Activated CD4-positive, alpha-beta T cell treated with anti-CD3 and anti-CD28 coated beads, Interleukin-2, amount 50 U/mL, for 48 hours (primary cell): ENCODE results near the gene COPS2.
A peak's percentile ranks its signal among the peaks of the same experiment; 100 is the strongest.

Source experiments
- DNase-seq, 2 experiments: peaks; one replicate each; pipeline ENCODE4 v3.0.0-alpha.2; 2020

COPS2 gene

DNA sequence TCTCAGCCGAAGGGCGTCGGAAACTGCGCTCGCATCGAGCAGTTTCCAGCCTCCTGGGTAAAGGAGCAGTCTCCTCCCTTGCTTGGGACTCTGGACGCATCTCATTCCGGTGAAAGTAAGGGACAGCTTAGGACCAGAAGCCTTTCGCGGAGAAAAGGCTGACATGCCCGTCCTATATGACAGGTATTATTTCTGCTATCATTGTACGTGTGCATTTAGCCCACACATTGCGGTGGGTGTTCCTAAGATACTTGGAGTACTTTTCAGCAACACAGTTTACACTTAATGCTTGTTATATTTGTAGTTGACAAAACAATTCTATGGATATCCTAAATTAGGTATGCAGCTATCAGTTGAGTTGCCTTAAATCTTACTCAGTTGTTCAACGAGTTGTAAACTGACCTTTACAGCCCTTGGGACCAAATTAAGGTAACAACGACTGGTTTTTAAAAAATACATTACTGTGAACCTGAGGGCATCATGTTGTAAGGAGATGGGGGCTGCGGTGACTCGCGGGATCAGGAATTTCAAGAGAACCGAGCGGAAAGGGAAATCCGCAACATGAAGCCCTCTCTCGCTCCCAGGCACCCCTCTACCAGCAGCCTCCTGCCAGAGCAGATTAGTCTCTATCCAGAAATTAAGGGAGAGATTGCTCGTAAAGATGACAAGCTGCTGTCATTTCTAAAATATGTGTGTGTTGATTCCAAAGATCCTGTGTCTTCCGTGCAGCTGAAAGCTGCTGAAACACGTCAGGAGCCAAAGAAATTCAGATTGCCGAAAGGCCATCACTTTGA lies 632 bp upstream of the COPS2 start:
- DNase-seq: peak in 1 of 2 experiments; percentile 8

DNA sequence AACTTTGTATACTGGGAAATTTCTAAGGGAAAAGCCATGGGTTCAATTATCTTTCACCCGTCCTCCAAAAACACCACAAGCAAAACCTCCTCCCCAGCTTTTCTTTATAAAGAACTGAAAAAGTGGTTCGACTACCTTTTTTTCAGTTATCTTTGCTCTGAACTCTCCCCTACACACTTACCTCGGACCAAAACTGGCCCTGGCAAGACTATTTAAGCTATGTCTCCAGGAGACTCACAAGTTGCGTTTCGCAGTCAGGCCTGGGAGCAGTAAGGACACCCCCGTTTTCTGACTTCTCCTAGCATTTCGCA lies 645 bp downstream of the COPS2 start:
- DNase-seq: no peak

DNA sequence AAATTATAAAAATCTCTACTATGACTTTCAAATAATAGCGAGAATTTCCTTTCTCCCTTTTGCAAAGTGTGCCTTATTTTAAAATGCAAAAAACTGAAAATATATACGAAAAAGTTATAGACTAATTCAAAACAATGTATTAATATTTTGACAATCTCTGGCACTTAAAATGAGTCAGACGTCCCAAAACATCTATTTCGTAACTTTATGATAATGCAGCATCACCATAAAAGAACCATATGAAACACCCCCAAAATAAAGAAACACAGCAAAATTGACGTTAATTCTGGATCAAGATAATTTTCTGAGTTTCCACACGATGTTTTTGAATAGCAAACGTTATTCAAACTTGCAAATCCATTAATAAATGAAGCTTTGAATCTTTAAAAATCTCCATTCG lies 1.0 kb downstream of the COPS2 start:
- no peak for DNase-seq

DNA sequence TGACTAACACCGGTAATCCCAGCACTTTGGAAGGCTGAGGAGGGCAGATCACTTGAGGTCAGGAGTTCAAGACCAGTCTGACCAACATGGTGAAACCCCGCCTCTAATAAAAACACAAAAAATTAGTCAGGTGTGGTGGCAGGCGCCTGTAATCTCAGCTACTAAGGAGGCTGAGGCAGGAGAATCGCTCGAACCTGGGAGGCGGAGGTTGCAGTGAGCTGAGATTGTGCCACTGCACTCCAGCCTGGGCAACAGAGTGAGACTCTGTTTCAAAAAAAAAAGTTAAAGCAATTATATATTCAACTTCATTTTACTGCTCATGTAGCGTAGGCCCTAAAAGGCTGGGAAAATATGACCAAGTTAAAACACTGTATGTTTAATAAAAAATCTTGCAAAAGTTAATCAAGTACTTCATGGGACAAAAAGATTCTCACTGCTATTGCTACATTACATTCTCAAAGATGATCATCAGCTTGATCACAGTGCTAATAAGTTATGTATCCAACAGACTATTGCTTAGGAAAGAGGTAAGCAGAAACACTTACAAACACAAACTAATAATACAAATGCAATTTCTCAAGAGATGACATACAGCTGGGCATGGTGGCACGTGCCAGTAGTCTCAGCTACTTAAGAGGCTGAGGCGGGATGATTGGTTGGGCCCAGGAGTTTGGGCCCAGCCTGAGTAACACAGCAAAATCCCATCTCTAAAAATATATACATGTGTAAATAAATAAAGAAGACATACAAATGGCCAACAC lies 2.7 kb downstream of the COPS2 start:
- DNase-seq: no peak

DNA sequence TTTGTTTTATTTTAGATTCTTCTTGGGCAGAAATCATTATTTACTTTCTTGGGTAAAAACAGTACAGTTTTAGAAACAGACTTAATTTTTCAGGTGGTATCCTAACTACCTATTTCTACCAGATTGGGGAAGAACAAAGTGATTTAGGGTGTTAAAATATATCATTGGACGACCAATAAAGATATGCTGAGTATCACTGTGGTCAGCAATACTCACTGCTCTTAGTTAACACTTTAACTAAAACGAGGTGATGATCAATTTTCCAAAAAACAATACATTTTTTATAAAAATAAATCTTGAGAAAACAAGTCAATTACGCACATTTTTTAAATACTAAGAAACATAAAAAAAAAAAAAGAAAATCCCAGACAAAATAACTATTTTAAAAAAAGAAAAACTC lies 3.6 kb downstream of the COPS2 start:
- no peak for DNase-seq

DNA sequence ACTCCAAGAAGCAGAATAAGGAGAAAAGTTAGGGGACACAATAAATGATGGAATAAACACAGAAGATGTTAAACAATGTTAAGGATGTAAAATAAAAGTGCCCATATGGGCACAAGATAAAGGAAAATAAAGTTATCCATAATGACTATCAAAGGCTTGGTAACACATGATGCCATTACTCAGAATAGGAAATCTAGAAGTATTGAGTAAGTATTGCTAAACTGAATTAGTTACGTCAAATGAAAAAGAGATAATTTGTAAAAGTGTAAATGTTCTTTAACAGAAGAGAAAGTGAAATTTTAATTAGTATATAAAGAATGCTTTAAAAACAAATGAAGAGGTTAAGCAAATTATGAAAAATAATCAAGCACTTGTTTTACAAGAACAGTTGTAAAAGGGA lies 6.7 kb downstream of the COPS2 start:
- no peak for DNase-seq

DNA sequence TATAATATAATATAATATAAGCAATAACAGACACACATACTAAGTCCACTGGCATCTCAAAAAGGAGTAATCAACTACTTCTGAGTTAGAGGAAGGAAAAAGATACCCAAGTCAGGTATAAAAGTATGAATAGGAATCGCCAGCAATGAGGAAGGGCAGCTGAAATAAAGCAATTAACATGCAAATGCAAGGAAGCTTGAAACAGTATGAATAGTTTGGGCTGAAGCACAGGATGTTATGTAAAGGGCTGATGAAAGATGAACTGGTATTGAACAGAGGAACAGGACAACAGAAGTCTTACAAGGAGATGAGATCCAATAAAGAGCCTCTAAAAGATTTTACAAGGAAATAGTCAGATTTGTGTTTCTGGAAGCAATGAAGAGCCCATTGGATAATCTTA lies 7.1 kb downstream of the COPS2 start:
- DNase-seq: no peak

DNA sequence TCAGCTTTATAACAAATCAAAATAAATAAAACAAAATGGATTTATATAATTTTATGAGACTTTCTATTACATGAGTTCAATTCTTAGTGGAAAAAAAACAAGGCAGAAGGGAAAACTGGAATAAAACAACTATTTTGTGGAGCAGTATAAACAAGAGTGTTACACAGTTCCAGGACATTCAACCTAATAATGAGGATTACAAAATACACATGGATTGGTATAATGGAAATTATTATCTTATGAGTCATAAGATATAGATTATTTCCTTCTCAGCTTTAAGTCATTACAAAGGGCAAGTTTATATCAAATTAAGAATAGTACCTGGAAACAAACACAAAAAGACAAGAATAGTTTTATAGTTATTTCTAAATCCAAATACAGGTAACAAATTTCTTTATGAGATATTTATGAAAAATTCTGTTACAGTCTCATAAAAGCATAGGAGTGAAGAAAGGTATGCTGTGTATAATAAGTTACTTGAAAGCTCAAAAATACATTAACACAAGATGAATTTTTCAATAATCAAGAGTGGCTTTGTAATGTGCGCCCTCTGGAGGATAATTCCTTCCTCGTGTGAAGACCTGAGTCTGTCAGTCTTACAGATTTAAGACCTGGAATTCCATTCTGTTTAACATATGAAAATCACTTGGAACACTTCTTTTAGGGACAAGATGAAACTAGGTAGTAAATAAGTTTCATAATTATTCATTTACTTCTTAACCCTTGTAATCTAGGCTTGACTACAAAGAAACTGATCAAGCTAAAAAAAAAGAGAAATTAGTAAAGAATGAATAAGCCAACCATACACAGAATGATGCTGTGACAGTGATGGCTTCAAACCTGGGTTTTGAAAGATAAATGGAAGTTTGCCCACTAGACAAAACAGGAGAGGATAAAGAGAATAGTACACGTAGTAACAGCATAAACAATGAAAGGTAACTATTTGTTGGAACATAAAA lies 9.5 kb downstream of the COPS2 start:
- DNase-seq: peak in 1 of 2 experiments; percentile 21

DNA sequence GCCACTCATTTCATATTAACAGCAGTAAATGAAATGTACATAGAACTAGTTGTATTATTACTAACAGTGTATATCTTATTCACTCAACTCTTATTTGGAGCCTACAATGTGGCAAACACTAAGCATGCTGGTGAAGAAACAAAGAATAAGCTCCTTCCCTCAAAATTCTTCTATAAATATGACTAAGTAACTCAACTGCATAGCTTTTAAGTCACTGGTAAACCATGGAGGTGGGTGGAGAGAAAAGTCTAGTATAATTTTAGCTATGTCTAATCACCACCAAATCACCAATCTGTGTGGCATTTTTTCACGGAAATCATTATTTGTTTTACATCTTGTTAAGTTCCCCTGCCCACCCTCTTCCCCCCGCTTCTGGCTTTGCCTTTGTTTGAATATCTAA lies 17.5 kb downstream of the COPS2 start:
- no peak for DNase-seq

DNA sequence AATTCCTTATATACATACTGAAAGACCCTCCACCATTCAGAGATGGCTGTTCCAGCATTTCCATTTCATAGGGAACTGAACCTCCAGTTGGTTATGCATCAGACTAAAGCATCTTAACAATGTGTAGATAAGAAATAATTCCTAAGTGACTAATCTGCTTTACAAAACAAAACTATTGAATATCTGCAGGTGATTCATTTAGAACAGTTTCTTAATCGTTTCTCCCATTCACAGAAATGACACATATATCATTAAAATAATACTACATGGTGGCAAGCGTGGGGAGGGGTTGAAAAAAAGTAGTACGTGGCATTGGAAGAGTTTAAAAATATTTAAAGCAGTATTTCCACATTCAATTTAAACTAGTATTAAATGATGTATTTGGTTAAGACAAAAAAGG lies 19.5 kb downstream of the COPS2 start:
- no peak for DNase-seq

DNA sequence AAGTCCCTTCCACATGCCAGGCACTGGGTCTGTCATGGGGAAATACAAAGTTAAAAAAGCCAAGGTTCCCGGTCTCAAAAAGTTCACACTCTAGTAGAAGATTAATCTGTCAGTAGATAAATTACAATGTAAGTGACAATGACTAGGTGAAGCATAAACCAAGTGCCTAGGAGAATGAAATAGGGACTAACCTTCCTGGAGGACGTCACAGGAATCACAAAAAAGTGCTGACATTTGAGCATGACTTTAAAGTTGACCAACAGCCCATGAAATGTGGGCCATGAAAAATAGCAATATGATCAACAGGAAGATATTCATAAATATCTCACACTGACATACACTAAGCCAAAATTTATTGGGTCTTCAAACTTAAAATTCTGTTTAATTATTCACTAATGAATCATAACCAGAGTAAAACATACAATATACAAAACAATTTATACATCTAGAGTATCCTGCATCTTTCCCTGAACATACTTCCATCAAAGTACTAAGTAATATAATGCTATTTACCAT lies 20.0 kb downstream of the COPS2 start:
- DNase-seq: no peak

DNA sequence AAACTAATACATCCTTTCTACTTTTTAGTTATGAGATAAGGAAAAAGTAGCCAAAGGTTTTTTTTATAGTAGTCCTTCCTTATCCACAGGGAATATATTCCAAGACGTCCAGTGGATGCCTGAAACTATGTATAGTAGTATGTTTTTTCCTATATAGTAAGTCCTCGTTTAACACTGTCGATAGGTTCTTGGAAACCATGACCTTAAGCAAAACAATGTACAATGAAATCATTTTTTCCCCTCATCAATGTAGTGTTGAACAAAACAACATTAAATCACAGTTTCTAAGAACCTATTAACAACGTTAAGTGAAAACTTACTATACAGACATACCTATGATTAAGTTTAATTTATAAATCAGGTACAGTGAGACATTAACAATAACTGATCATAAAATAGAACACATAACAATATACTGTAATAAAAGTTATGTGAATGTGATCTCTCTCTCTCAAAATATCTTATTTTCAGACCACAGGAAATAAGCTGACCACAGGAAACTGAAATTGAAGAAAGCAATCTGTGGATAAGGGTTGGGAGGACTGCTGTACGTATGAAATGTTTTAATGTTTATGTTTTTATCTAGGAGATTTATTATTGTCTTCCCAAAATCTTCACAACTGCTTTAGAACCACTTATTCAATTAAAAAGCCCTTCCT lies 20.6 kb downstream of the COPS2 start:
- no peak for DNase-seq

DNA sequence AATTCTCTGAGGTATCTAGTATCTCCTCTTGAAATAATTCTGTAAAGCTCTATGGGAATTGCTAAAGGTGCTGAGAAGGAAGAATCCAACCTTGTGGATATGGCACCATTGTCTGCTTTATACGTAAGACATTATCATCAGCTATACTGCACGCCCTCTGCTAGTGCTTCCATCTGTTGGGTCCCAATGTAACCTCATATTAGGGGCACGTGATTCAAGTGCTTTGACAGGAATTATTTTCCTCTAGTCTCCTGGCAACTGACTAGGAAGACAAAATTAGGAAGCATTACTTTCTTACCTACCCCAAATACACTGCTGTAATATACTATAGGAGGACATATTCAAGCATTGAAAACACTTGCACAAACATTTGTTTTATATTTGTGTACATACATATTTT lies 24.0 kb downstream of the COPS2 start:
- DNase-seq: no peak

DNA sequence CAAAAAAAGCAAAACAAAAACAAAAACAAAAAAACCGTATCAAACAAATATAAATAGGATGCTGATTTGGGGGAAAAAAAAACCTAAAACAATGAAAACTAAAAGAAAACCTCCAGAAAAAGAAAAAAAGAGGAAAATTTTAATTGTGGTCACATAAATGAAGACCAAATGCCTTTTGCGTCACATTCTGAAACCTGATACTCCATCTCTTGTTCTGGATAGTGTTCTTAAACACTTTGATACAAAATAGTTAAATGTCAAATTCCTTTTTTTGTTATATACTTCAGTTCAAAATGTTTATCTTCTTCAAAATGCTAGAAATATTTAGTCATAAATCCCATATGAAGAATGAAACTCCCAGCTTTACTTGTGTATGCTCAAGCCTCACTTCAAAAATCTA lies 31.0 kb downstream of the COPS2 start:
- no peak for DNase-seq

DNA sequence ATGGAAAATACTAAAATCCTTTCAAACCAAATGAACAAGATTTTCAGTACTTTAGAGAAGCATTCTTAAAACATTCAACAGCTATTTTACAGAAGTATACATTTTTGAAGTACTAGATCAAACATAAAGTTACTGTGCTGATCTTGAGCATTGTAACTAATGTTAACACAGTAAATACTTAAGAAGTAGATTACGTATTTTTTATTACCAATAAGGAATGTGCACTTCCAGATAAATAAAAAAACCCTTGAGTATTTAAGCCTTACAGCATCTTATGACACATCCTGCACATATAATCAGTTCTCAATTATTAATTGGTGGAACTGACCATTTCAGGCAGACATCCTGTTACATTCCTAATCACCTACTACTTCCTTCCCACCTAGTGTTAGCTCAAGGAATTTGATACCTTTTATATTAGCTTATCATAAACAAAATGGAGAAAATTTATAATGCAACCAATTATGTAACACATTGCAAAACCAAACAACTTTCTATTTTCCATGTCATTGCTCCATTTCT lies 32.8 kb downstream of the COPS2 start:
- DNase-seq: no peak

DNA sequence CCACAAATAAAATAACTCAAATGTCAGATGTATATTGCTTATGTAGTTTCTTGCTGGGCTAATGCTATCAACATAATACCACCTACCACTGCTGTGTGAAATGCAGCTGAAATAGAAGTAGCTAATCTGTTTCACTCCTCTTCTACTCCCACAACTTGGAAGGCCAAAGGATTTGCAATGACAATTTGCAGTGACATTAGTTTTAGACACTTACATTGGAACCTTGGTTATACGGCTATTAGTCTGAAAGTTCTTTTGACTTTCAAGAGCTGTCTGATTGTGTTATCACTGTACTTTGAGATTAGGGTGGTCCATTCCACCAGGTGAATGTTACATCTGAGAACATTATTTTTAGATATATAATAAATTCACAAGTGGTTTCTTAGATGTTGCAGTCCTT lies 33.5 kb downstream of the COPS2 start:
- DNase-seq: no peak

DNA sequence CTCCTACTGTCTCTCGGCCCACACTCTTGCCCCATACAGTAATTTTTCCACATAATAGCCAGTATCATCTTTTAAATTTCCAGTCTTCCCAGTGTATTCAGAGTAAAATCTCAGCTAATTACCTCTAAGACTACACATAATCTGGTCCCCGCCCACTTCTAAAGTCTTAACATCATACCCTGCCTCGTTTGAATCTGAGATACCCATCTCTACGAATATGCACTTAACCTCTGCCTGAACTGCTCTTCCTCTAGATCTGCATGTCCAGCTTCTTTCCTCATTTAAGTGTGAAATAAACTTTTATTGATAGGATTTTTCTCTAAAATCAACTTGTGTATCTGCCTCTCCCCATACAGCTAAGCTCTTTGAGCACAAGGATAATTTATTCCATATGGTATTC lies 34.6 kb downstream of the COPS2 start:
- DNase-seq: no peak

DNA sequence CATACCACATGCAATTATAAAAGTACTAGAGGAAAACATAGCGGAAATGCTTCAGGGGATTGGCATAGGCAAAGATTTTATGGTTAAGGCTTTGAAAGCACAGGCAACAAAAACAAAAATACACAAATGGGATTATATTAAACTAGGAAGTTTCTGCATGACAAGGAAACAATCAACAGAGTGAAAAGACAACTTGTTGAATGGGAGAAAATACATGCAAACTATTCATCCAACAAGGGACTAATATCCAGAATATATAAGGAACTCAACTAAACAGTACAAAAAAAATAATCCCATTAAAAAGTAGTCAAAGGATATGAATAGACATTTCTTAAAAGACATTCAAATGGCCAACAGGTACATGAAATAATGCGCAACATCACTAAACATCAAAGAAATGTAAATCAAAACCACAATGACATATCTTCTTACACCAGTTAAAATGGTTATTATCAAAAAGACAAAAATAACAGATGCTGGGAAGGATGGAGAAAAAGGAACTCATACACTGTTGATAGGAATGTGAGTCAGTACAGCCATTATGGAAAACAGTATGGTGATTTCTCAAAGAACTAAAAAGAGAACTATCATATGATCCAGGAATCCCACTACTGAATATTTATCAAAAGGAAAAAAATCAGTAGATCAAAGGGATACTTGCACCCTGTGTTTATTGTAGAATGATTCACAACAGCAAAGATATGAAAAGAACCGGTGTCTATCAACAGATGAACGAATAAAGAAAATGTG lies 39.1 kb downstream of the COPS2 start:
- no peak for DNase-seq

DNA sequence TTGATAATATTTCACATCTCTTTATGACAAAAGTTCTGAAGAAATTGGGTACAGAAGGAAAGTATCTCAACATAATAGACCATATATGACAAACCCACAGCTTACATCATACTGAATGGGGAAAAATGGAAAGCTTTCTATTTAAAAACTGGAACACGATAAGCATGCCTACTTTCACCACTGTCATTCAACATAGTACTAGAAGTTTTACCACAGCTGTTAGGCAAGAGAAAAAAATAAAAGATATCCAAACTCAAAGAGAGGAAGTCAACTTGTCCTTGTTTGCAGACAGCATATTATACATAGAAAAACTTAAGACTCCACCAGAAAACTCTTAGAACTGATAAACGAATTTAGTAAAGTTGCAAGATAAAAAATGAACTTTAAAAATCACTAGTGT lies 40.3 kb downstream of the COPS2 start:
- DNase-seq: no peak

DNA sequence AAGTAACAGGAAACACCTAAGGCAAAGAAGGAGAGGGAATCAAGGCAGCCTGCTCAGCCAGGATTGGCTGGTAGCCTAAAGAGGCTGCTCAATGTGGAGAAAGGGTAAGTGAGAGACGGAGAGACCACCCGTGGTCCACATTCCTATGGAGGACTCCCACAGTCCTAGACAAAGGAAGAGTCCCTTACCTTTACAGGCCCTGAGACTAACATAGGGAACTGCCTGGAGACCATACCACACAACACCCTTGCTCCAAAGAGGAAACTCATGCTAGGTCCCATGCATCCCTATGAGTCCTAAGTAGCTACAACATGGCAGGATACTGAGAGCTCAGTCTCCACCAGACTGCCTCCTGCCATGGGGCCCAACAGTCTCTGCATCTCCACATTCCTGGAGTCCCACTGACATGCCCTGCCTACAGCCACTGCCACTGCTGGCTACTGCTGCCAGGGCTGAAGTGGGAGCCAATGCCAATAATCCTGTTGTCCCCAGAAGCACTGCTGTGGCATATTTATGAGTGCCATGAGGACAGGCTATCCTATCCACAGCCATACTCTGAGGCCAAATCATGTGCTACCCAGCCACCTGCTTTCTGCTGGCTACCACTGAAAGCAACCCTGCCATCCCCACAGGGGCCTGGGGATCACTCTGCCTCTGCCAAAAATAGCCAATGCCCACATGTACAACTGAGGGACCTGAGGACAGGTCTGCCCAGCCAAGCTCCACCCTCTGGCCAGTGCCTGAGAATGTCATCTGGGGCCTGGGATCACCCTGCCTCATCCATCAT lies 45.0 kb downstream of the COPS2 start:
- DNase-seq: no peak

DNA sequence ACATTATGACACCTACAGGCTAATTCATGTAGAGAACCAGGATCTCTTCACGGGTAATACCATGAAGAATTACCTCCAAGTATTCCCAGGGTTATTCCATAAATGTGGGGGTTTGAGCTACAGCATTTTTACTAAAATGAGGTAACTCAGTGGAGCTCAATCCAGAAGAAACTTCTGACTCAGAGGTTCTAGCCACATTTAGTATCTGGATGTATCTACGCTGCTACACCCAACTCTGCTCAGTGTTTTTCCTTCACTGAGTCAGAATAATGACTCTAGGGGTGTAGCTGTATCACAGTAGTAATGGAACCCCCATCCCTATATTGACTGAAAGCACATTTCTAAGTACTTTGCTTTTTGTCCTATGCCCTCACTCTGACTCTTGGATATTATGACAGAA lies 52.4 kb downstream of the COPS2 start:
- no peak for DNase-seq
